ENCODE measurements around the gene ZBTB7C.

Gene ZBTB7C

DNA sequence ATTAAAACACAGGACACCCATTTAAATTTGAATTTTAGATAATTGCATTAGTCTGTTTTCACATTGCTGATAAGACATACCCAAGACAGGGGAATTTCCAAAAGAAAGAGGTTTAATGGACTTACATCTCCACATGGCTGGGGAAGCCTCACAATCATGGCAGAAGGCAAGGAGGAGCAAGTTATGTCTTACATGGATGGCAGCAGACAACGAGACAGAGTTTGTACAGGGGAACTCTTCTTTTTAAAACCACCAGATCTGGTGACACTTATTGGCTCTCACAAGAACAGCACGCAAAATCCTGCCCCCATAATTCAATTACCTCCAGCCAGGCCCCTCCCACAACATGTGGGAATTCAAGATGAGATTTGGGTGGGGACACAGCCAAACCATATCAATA, 398.9 kb downstream of the ZBTB7C start:
- no peak overlapping the region for H3K4me3 ChIP-seq (ENCODE audit: low read depth, low read length)
- no peak for DNase-seq (ENCODE audit: low read depth)
- TF ChIP-seq CTCF (IDR thresholded peaks at IDR 0.05; ENCODE audit: control insufficient read depth, extremely low read depth, insufficient read depth), result no peak

DNA sequence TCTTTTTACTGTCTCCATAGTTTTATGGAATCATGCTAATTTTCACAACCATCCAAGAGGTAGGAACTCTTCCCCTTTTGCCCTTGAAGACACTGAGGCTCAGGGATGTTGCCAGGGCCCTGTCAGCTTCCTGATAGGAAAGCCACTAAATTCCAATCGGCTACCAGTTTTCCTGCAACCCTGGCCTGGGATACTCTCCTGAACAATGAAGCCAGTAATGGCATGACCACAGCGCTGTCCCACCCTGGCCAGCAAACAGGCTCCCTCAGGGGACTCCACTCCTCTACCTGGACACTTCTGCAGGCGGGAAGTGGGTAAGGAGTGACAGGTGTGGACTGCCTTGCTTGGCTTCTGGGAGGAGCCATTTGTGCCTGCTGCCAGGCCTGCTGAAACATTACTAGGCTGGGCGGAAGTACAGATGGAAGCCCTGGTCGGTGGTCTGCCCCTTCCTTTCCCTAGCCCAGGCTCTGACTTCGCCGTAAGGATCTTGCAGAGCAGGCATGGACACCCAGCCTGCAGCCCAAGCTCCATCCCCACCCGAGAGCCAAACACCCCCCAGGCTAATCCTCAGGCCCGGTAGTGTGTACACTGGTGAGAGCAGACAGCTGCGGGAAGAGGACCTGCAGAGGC, 400.0 kb downstream of the ZBTB7C start:
- no peak for DNase-seq (ENCODE audit: low read depth)
- H3K4me3 ChIP-seq (ENCODE audit: low read depth, low read length), result no peak overlapping the region
- TF ChIP-seq CTCF (IDR thresholded peaks at IDR 0.05; ENCODE audit: control insufficient read depth, extremely low read depth, insufficient read depth), result no peak

DNA sequence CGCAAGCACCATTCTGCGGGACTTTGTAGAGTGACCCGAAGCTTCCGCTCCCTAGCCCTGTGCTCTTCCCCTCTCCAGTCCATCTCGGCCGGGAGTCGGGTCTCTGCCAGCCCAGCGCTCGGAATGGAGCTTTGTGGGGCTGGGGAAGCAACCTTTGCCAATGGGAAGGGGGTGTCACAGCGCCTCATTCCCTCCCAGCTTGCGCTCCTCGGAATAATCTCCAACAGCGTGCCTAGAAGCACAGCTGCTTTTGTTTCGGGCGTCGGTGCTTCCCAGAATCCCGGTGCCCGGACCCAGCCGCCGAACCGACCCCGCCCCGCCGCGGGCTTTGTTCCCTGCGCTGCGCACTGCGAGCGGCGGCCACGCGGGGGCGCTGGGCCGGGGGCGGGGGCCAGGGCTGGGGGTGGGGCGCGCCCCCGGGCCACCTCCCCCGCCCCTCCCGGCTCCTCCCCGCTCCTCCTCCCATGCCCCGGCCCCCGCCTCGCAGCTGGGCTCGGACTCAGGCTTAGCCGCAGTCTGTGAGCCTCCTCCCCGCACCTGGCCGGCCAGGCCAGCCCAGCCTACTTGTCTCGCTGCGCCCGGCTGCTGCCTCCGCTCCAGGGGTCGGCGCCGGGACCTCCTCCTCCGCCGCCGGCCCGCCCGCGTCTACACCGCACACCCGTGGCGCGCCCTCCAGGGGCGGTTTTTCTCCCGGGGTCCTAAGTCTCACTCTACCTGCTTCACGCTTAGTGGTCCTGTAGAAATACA, 401.1 kb downstream of the ZBTB7C start:
- DNase-seq (ENCODE audit: low read depth), result peak; percentile 27
- peak overlapping the region; percentile 47 for H3K4me3 ChIP-seq (ENCODE audit: low read depth, low read length)
- TF ChIP-seq CTCF (IDR thresholded peaks at IDR 0.05; ENCODE audit: control insufficient read depth, extremely low read depth, insufficient read depth), result peak; percentile 80

DNA sequence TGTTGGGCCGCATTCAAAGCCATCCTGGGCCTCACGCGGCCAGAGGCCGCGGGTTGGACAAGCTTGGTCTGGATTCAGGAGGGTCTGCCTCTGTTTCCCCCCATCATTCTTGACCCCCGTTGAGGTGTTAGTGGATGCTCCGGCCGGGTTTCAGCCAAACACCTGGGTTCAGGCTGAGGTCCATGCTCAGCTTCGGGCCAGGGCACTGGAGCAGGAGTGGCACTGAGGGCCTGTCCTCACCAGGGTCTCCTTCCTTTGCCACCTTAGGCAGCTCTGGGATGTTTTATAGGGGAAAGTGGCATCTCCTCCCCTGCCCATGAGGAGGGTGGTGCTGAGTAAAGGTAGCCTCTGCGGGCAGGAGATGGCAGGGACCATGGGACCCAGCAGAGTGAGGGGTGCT, 401.8 kb downstream of the ZBTB7C start:
- no peak overlapping the region for H3K4me3 ChIP-seq (ENCODE audit: low read depth, low read length)
- no peak for TF ChIP-seq CTCF (IDR thresholded peaks at IDR 0.05; ENCODE audit: control insufficient read depth, extremely low read depth, insufficient read depth)
- DNase-seq (ENCODE audit: low read depth), result no peak

DNA sequence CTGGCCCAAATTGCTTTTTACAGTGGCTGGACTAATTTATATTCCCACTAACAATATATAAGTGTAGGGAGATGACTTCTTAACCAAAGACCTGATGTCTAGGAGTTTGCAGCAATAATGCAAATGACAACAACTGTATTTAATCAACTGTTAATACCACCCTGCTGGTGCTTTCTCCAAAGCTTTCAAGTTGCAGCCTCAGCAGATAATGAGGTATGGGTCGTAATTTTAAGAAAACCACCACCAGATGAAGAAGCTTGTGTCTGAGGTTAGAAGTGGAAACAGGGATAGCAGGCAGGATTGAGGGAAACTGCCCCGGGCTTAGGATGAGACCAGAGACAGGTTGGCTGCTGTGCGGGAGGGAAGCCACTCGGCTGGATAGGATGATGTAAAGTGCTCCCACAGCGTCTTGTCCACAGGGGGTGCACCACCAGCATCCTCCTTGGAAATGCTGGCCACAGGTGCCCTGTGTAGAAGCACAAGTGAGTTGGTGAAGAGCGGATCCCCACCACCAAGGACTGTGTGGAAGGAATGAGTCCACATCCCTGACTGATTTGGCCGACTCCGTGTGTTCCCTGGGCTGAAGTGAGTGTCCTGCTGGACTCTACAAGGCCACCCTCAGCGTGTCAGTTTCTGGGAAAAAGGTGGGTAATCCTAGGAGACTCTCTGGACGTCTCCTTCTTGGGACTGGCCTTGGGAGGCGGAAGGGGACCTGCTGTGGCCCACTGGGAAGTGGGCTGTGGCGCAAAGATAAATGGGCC, 402.6 kb downstream of the ZBTB7C start:
- H3K4me3 ChIP-seq (ENCODE audit: low read depth, low read length), result no peak overlapping the region
- no peak for DNase-seq (ENCODE audit: low read depth)
- TF ChIP-seq CTCF (IDR thresholded peaks at IDR 0.05; ENCODE audit: control insufficient read depth, extremely low read depth, insufficient read depth), result no peak

DNA sequence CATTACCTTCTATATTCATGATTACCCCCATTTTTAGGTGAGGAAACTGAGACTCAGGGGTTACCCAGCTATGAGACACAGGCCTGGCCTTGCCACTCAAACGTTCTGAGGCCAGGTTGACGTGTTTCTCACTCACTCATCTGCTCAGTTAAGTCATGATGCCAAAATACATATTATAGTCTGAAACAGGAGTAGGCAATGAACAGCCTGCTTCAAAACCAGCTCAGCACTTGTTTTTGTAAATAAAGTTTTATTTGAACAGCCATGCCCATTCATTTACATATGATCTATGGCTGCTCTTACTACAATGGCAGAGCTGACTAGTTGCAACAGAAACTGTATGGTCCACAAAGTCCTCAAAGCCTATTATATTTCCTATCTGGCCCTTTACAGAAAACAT, 404.6 kb downstream of the ZBTB7C start:
- TF ChIP-seq CTCF (IDR thresholded peaks at IDR 0.05; ENCODE audit: control insufficient read depth, extremely low read depth, insufficient read depth), result no peak
- no peak for DNase-seq (ENCODE audit: low read depth)
- no peak overlapping the region for H3K4me3 ChIP-seq (ENCODE audit: low read depth, low read length)

Data from LNCaP clone FGC (cell line).